CD14-positive monocyte (primary cell): ENCODE data around the gene PTOV1. TPM values are rescaled to one million over a fixed set of nuclear protein-coding genes. Genes with fewer than 3 reads are reported as not detected.

Experiments
- DNase-seq, 3 donors: peaks; one replicate each; pipeline ENCODE4 v3.0.0-alpha.2; 2011 to 2022
- H2AFZ ChIP-seq: 2 replicates; pipeline ENCODE4 v1.6.0; 2012; ENCODE audit warnings: mild to moderate bottlenecking, low read depth, low read length, inconsistent platforms; ENCODE audit not compliant: insufficient read depth, poor library complexity, severe bottlenecking
- H3K27ac ChIP-seq, 2 donors: 1 replicate in 1 of 2; 2 replicates in 1 of 2; pipeline ENCODE4 v1.5.1; 2012 to 2013; ENCODE audit warnings: low read length in 2 of 2, control low read depth in 1 of 2, inconsistent platforms in 1 of 2, low read depth in 1 of 2, mild to moderate bottlenecking in 1 of 2
- H3K27me3 ChIP-seq, 2 donors: one replicate each; pipeline versions ENCODE4 v1.6.0 to v1.6.1; 2011 to 2013; ENCODE audit warnings: low read length in 2 of 2; ENCODE audit not compliant: control insufficient read depth in 2 of 2, insufficient read depth in 2 of 2
- H3K36me3 ChIP-seq, 2 donors: replicated peaks in 1 of 2; 1 replicate in 1 of 2; 2 replicates in 1 of 2; pipeline versions ENCODE4 v1.5.1 to v1.6.1; 2012 to 2013; ENCODE audit warnings: low read length in 2 of 2, control low read depth in 1 of 2, inconsistent platforms in 1 of 2, mild to moderate bottlenecking in 1 of 2; ENCODE audit not compliant: insufficient read depth in 2 of 2, control insufficient read depth in 1 of 2
- H3K4me1 ChIP-seq, 2 donors: 1 replicate in 1 of 2; 2 replicates in 1 of 2; pipeline versions ENCODE4 v1.5.1 to v1.6.1; 2012 to 2013; ENCODE audit warnings: low read length in 2 of 2, control low read depth in 1 of 2, inconsistent platforms in 1 of 2, mild to moderate bottlenecking in 1 of 2, moderate library complexity in 1 of 2; ENCODE audit not compliant: insufficient read depth in 2 of 2, control insufficient read depth in 1 of 2
- H3K4me2 ChIP-seq: replicated peaks from 2 replicates; pipeline ENCODE3; 2012; ENCODE audit warnings: low read length, moderate library complexity, mild to moderate bottlenecking; ENCODE audit not compliant: poor library complexity, severe bottlenecking; ENCODE audit errors: extremely low read depth
- H3K4me3 ChIP-seq, 3 experiments: fragments of 200-600 bp in 1 of 3; sonication (generic) in 1 of 3; replicated peaks in 1 of 3; 1 replicate in 2 of 3; 2 replicates in 1 of 3; pipeline ENCODE4 v1.5.1; 2011 to 2013; ENCODE audit warnings: low read length in 3 of 3, mild to moderate bottlenecking in 3 of 3, control low read depth in 2 of 3, low read depth in 2 of 3, inconsistent platforms in 1 of 3, moderate library complexity in 1 of 3
- H3K79me2 ChIP-seq: 2 replicates; pipeline ENCODE4 v1.6.0; 2012; ENCODE audit warnings: mild to moderate bottlenecking, control low read depth, inconsistent platforms, low read length, moderate library complexity; ENCODE audit not compliant: insufficient read depth
- H3K9ac ChIP-seq: 2 replicates; pipeline ENCODE4 v1.6.0; 2017; ENCODE audit warnings: low read length, mild to moderate bottlenecking; ENCODE audit not compliant: insufficient read depth, poor library complexity, severe bottlenecking
- H3K9me3 ChIP-seq, 2 donors: replicated peaks in 1 of 2; 1 replicate in 1 of 2; 2 replicates in 1 of 2; pipeline versions ENCODE4 v1.5.1 to v1.6.1; 2012 to 2013; ENCODE audit warnings: low read length in 2 of 2, control low read depth in 1 of 2; ENCODE audit not compliant: control insufficient read depth in 1 of 2, insufficient read depth in 1 of 2
- H4K20me1 ChIP-seq: 2 replicates; pipeline ENCODE4 v1.6.0; 2012; ENCODE audit warnings: mild to moderate bottlenecking, low read length, control low read depth, moderate library complexity; ENCODE audit not compliant: insufficient read depth
- H3K27ac Mint-ChIP-seq, 7 donors: one replicate each; pipeline ENCODE4 v1.8.0; 2020; ENCODE audit warnings: mild to moderate bottlenecking in 7 of 7, mixed read lengths in 7 of 7, moderate library complexity in 6 of 7, inconsistent platforms in 2 of 7
- H3K27me3 Mint-ChIP-seq, 3 donors: one replicate each; pipeline ENCODE4 v1.8.0; 2021 to 2022; ENCODE audit warnings: low read depth in 3 of 3, mild to moderate bottlenecking in 3 of 3, mixed read lengths in 3 of 3, moderate library complexity in 3 of 3, inconsistent platforms in 1 of 3
- H3K36me3 Mint-ChIP-seq, 2 donors: one replicate each; pipeline ENCODE4 v1.8.0; 2020; ENCODE audit warnings: mixed read lengths in 2 of 2, inconsistent platforms in 1 of 2, mild to moderate bottlenecking in 1 of 2
- H3K4me1 Mint-ChIP-seq: one replicate; pipeline ENCODE4 v1.8.0; 2020; ENCODE audit warnings: mild to moderate bottlenecking, mixed read lengths
- H3K4me3 Mint-ChIP-seq, 2 donors: one replicate each; pipeline ENCODE4 v1.8.0; 2020; ENCODE audit warnings: mild to moderate bottlenecking in 2 of 2, mixed read lengths in 2 of 2, moderate library complexity in 1 of 2
- H3K9me3 Mint-ChIP-seq, 7 donors: one replicate each; pipeline ENCODE4 v1.8.0; 2020 to 2022; ENCODE audit warnings: mixed read lengths in 7 of 7, mild to moderate bottlenecking in 6 of 7, moderate library complexity in 6 of 7, inconsistent platforms in 2 of 7
- CTCF ChIP-seq: fragments of 200-600 bp; IDR thresholded peaks from one replicate; pipeline ENCODE4 v1.8.0; 2022; ENCODE audit warnings: antibody characterized with exemption, mild to moderate bottlenecking
- WGBS: methylation state at CpG from one replicate; pipeline ENCODE4 v1.1.5; 2013; ENCODE audit warnings: missing lambda C conversion rate; ENCODE audit not compliant: insufficient coverage; 5-methylcytosine and 5-hydroxymethylcytosine counted together
- intact Hi-C, 2 donors: fragments of 100-400 bp; cut with micrococcal nuclease; formaldehyde crosslinking; loops; one replicate each; pipeline versions ENCODE4 v1.15.0 to v1.15.1; 2023
- polyA plus RNA-seq, 3 donors: library from polyadenylated mRNA; depleted of rRNA in 1 of 3; unstranded in 2 of 3; stranded (reverse) in 1 of 3; fragments of 300-500 nt in 2 of 3; fragments of >200 nt in 1 of 3; fragmentation: Illumina TruSeq in 2 of 3; gene quantifications; 1 replicate in 2 of 3; 2 replicates in 1 of 3; pipeline ENCODE4 v1.2.3, GENCODE V29; 2012 to 2021

The PTOV1 gene
- polyA plus RNA-seq, 3 donors, result 18.3 to 67.9 (median 31.2) TPM

DNA sequence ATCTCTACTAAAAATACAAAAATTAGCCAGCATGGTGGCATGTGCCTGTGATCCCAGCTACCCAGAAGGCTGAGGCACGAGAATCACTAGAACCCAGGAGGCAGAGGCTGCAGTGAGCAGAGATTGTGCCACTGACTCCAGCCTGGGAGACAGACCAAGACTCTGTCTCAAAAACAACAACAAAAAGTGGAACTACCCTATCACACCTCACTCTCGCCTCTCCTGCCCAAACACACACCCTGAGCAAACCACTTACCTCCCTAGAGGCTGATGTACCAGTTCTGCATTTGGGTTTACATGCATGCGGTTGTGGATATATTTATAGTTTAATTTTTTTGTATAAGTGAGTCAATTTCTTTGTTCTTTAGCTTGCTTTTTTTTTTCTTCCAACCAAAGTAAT is 7.7 kb upstream of the PTOV1 start:
- no peak overlapping the region for H3K27ac ChIP-seq
- WGBS, result 89% methylated on average over 1 of the region's 3 CpGs

More for the DNA sequence above, 7.7 kb upstream of the PTOV1 start:
- intact Hi-C loops, result no loop called here
- H3K27me3 ChIP-seq, result no peaks in the 10 kb centered on the region
- peaks cover 0 to 2% (median 0%) of the 10 kb centered on the region in 3 donors for H3K27me3 Mint-ChIP-seq
- H3K4me3 Mint-ChIP-seq, result no peak overlapping the region
- H3K36me3 Mint-ChIP-seq, result peaks cover 20 to 25% of the 10 kb centered on the region in 2 donors
- H3K79me2 ChIP-seq, result no peaks in the 10 kb centered on the region
- H3K4me3 ChIP-seq, result no peak overlapping the region
- no peak overlapping the region for H2AFZ ChIP-seq
- H3K9me3 ChIP-seq, result no peaks in the 10 kb centered on the region
- H3K4me2 ChIP-seq, result no peak overlapping the region
- no peak overlapping the region for H3K9ac ChIP-seq
- peaks cover 23 to 27% of the 10 kb centered on the region in 2 donors for H3K4me1 ChIP-seq
- TF ChIP-seq CTCF, result no peak
- H3K9me3 Mint-ChIP-seq, result peaks cover 0 to 5% (median 0%) of the 10 kb centered on the region in 7 donors
- DNase-seq, result no peak
- peaks cover 24% of the 10 kb centered on the region for H3K4me1 Mint-ChIP-seq
- no peak overlapping the region for H3K27ac Mint-ChIP-seq
- peaks cover 19 to 28% of the 10 kb centered on the region in 2 donors for H3K36me3 ChIP-seq
- H4K20me1 ChIP-seq, result no peaks in the 10 kb centered on the region
